SH-SY5Y (cell line): Measurements from ENCODE around the gene XIRP2.

Source experiments
- GATA2 ChIP-seq: IDR thresholded peaks from 2 replicates; pipeline ENCODE4 v1.6.1; 2011; ENCODE audit warnings: mild to moderate bottlenecking, low read depth, low read length
- GATA3 ChIP-seq: IDR thresholded peaks from 2 replicates; pipeline ENCODE4 v1.6.1; 2011; ENCODE audit warnings: low read depth, mild to moderate bottlenecking, low read length, moderate library complexity

DNA sequence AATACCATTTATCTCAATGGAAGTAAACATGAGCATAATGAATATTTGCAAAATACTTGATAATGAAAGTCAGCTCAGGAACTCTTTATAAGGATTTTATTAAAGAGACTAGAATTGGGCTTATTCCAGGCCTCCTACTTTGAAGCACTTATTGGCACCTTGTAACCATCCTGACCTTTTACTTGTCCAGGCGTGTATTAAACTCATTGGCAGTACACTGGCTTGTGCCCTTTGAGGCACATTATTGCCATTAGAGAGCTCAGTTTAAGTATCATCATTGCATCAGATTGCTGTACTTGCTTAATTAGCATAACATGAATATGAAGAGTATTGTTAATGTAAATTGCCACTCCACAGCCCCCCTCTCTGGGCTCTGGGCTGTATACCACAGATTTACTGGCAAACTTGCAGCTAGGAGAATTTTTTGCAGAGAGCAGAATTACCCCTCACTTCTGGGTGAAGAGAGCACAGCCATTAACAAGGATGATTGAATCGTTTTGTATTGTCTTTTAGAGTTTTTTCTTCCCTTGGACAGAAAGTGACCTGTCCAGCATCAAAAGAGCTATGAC lies 72.5 kb downstream of the XIRP2 start:
- TF ChIP-seq GATA3 (no peak), GATA2 (no peak)
